Caco-2 (cell line): ENCODE data around the gene FLT4. TPM values are rescaled to one million over a fixed set of nuclear protein-coding genes. Genes with fewer than 3 reads are reported as not detected.

Source experiments
- BruUV-seq: library from RNA; stranded (reverse); fragments of 400-500 nt; replicated peaks from 2 replicates; lab custom pipeline; 2021; lab: Mats Ljungman, UMichigan
- CTCF ChIA-PET: fragments of 300-600 bp; sonication (Branson Sonifier 250); formaldehyde crosslinking; loops from one replicate; lab custom pipeline; 2022; ENCODE audit warnings: antibody characterized with exemption; lab: Charles Lee
- POLR2A ChIA-PET: fragments of 300-600 bp; sonication (Branson Sonifier 250); formaldehyde crosslinking; loops from one replicate; lab custom pipeline; 2022; ENCODE audit warnings: antibody characterized with exemption; lab: Charles Lee
- DNase-seq, 2 experiments: peaks; one replicate each; pipeline versions ENCODE4 v3.0.0 to v3.0.0-alpha.2; 2020 to 2022
- H3K27me3 ChIP-seq: replicated peaks from 2 replicates; pipeline ENCODE4 v1.6.0; 2011; ENCODE audit warnings: low read length; ENCODE audit not compliant: control insufficient read depth, insufficient read depth
- H3K36me3 ChIP-seq: 2 replicates; pipeline ENCODE4 v1.5.1; 2011; ENCODE audit warnings: low read length; ENCODE audit not compliant: control insufficient read depth, insufficient read depth
- H3K4me1 ChIP-seq: fragments of 250-450 bp; sonication (Bioruptor Pico); 2 replicates; pipeline ENCODE4 v1.5.1; 2020; ENCODE audit warnings: mild to moderate bottlenecking
- H3K4me3 ChIP-seq: 2 replicates; pipeline ENCODE4 v1.5.1; 2011; ENCODE audit warnings: low read depth, mild to moderate bottlenecking, control low read depth, low read length
- H3K9me3 ChIP-seq: fragments of 250-450 bp; sonication (Bioruptor Pico); 2 replicates; pipeline ENCODE4 v1.5.1; 2020; ENCODE audit warnings: mild to moderate bottlenecking, moderate library complexity
- H3K27ac Mint-ChIP-seq: one replicate; pipeline ENCODE4 v1.8.0; 2022; ENCODE audit warnings: mixed read lengths; ENCODE audit not compliant: unreplicated experiment
- H3K27me3 Mint-ChIP-seq: one replicate; pipeline ENCODE4 v1.8.0; 2022; ENCODE audit warnings: mixed read lengths; ENCODE audit not compliant: insufficient read depth, unreplicated experiment
- H3K36me3 Mint-ChIP-seq: one replicate; pipeline ENCODE4 v1.8.0; 2022; ENCODE audit warnings: mild to moderate bottlenecking, mixed read lengths; ENCODE audit not compliant: insufficient read depth, unreplicated experiment
- H3K4me1 Mint-ChIP-seq: one replicate; pipeline ENCODE4 v1.8.0; 2022; ENCODE audit warnings: low read depth, mixed read lengths; ENCODE audit not compliant: unreplicated experiment
- H3K4me3 Mint-ChIP-seq: one replicate; pipeline ENCODE4 v1.8.0; 2022; ENCODE audit warnings: mild to moderate bottlenecking, moderate library complexity, mixed read lengths; ENCODE audit not compliant: unreplicated experiment
- H3K9me3 Mint-ChIP-seq: one replicate; pipeline ENCODE4 v1.8.0; 2022; ENCODE audit warnings: mixed read lengths; ENCODE audit not compliant: unreplicated experiment
- intact Hi-C: fragments of 100-400 bp; cut with micrococcal nuclease; formaldehyde crosslinking; loops from one replicate; pipeline ENCODE4 v1.10.0; 2022; ENCODE audit not compliant: unreplicated experiment
- total RNA-seq: library from RNA; stranded (reverse); gene quantifications from 2 replicates; pipeline ENCODE4 v1.2.3, GENCODE V29; 2022
- TF ChIP-seq, protein P1 (sequence below), 2 experiments: fragments of 200-600 bp in 1 of 2; IDR thresholded peaks; 1 replicate in 1 of 2; 2 replicates in 1 of 2; pipeline versions ENCODE4 v1.5.1 to v1.8.0; 2011 to 2022; ENCODE audit warnings: antibody characterized with exemption in 1 of 2, control low read depth in 1 of 2, inconsistent platforms in 1 of 2, low read depth in 1 of 2, low read length in 1 of 2, mild to moderate bottlenecking in 1 of 2, moderate library complexity in 1 of 2; ENCODE audit not compliant: insufficient read depth in 1 of 2, severe bottlenecking in 1 of 2, unreplicated experiment in 1 of 2

FLT4 gene
- total RNA-seq, 1 experiment from 2014 or later = not detected

- H3K4me1 ChIP-seq = no peaks in the 10 kb centered on the region
- no peak overlapping the region for H3K4me3 Mint-ChIP-seq
These were observed 30.9 kb downstream of the FLT4 start for GRCh38 chr5:180618487-180618828.

GRCh38 chr5:180613814-180614188 is 35.6 kb downstream of the FLT4 start:
- peaks cover 5% of the 10 kb centered on the region for H3K27me3 Mint-ChIP-seq
- CTCF ChIA-PET = no interaction called here

More at GRCh38 chr5:180618487-180618828, 30.9 kb downstream of the FLT4 start:
- no peaks in the 10 kb centered on the region for H3K9me3 ChIP-seq
- peaks cover 11% of the 10 kb centered on the region for H3K27me3 Mint-ChIP-seq
- TF ChIP-seq, protein P1, sequence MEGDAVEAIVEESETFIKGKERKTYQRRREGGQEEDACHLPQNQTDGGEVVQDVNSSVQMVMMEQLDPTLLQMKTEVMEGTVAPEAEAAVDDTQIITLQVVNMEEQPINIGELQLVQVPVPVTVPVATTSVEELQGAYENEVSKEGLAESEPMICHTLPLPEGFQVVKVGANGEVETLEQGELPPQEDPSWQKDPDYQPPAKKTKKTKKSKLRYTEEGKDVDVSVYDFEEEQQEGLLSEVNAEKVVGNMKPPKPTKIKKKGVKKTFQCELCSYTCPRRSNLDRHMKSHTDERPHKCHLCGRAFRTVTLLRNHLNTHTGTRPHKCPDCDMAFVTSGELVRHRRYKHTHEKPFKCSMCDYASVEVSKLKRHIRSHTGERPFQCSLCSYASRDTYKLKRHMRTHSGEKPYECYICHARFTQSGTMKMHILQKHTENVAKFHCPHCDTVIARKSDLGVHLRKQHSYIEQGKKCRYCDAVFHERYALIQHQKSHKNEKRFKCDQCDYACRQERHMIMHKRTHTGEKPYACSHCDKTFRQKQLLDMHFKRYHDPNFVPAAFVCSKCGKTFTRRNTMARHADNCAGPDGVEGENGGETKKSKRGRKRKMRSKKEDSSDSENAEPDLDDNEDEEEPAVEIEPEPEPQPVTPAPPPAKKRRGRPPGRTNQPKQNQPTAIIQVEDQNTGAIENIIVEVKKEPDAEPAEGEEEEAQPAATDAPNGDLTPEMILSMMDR (IDR thresholded peaks at IDR 0.05; ENCODE audit: insufficient read depth in 1 of 2, low read depth in 1 of 2, low read length in 1 of 2, severe bottlenecking in 1 of 2, unreplicated experiment in 1 of 2) = no peak
- no TSS peak for BruUV-seq
- ChIA-PET CTCF (no interaction called here), POLR2A (no interaction called here)
- intact Hi-C loops = no loop called here
- no peaks in the 10 kb centered on the region for H3K36me3 Mint-ChIP-seq
- H3K9me3 Mint-ChIP-seq = no peaks in the 10 kb centered on the region
- no peaks in the 10 kb centered on the region for H3K27me3 ChIP-seq
- H3K4me1 Mint-ChIP-seq = no peaks in the 10 kb centered on the region
- no peak for DNase-seq
- no peaks in the 10 kb centered on the region for H3K36me3 ChIP-seq
- H3K4me3 ChIP-seq = no peak overlapping the region
- H3K27ac Mint-ChIP-seq = no peak overlapping the region

DNA sequence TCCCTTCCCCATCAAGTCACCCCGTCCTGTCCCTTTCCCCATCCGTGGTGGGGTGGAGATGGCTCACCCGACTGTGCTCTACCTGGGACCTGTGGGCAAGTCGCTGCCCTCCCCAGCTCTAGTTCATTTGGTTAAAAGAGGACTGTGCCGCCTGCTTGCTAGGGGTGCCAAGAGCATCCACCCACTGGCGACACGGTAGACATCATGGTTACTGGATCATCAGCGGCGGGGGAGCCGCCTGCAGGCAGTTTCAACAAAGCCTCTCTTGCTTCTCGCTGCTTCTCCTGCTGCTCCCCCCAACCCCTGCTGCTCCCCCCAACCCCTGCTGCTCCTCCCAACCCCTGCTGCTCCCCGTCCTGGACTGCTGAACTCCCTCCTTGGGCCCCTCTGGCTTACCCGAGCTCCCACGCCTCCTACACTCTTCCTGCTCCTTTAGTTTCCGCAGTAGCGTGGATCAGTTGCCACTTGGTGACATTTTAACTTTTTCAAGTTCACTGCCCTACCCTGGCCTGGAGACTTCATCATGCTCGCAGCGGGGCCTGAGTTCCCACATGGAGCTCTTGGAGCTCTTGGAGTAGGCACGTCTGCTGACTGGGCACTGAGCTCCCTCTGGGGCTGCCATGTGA is 36.1 kb downstream of the FLT4 start:
- no TSS peak for BruUV-seq
- Histone ChIP-seq H3K4me1 (peaks cover 3% of the 10 kb centered on the region; the same call in 1 of the 2 replicates), H3K27me3 (no peaks in the 10 kb centered on the region), H3K9me3 (no peaks in the 10 kb centered on the region), H3K36me3 (no peaks in the 10 kb centered on the region), H3K4me3 (no peak overlapping the region)
- no peak for DNase-seq
- H3K4me1 Mint-ChIP-seq = no peaks in the 10 kb centered on the region
- H3K4me3 Mint-ChIP-seq = no peak overlapping the region
- H3K27me3 Mint-ChIP-seq = peaks cover 3% of the 10 kb centered on the region
- intact Hi-C loops = no loop called here
- H3K36me3 Mint-ChIP-seq = no peaks in the 10 kb centered on the region
- ChIA-PET CTCF (no interaction called here), POLR2A (interaction anchor here (0.6 kb wide), 1 partner anchor 11 kb away, joined by 3 read pairs; no protein-coding TSS in a partner anchor)
- TF ChIP-seq, protein P1 (IDR thresholded peaks at IDR 0.05; ENCODE audit: insufficient read depth in 1 of 2, low read depth in 1 of 2, low read length in 1 of 2, severe bottlenecking in 1 of 2, unreplicated experiment in 1 of 2) = no peak
- H3K27ac Mint-ChIP-seq = no peak overlapping the region
- no peaks in the 10 kb centered on the region for H3K9me3 Mint-ChIP-seq

More at GRCh38 chr5:180613814-180614188, 35.6 kb downstream of the FLT4 start:
- TF ChIP-seq, protein P1 (IDR thresholded peaks at IDR 0.05; ENCODE audit: insufficient read depth in 1 of 2, low read depth in 1 of 2, low read length in 1 of 2, severe bottlenecking in 1 of 2, unreplicated experiment in 1 of 2) = no peak
- Mint-ChIP-seq H3K9me3 (no peaks in the 10 kb centered on the region), H3K36me3 (no peaks in the 10 kb centered on the region), H3K4me3 (no peak overlapping the region), H3K27ac (no peak overlapping the region), H3K4me1 (no peaks in the 10 kb centered on the region)
- DNase-seq = no peak
- Histone ChIP-seq H3K27me3 (no peaks in the 10 kb centered on the region), H3K4me3 (no peak overlapping the region), H3K4me1 (no peaks in the 10 kb centered on the region), H3K36me3 (no peaks in the 10 kb centered on the region), H3K9me3 (no peaks in the 10 kb centered on the region)
- BruUV-seq = no TSS peak
- POLR2A ChIA-PET = interaction anchor here (0.6 kb wide), 1 partner anchor 11 kb away, joined by 3 read pairs; no protein-coding TSS in a partner anchor
- intact Hi-C loops = no loop called here
